Mesothelial cell of epicardium (in vitro differentiated cells): ENCODE results near the gene GPRIN3. TPM values are rescaled to one million over a fixed set of nuclear protein-coding genes. Genes with fewer than 3 reads are reported as not detected.

Experiments
- DNase-seq, 2 experiments: peaks; one replicate each; pipeline ENCODE4 v3.0.0; 2021; ENCODE audit warnings: low spot score in 2 of 2; ENCODE audit not compliant: unreplicated experiment in 2 of 2
- H3K27ac Mint-ChIP-seq: 2 replicates; pipeline ENCODE4 v1.8.0; 2021; ENCODE audit warnings: mixed read lengths
- H3K27me3 Mint-ChIP-seq: 2 replicates; pipeline ENCODE4 v1.8.0; 2021; ENCODE audit warnings: low read depth, mixed read lengths
- H3K36me3 Mint-ChIP-seq: 2 replicates; pipeline ENCODE4 v1.8.0; 2021; ENCODE audit warnings: mixed read lengths
- H3K4me1 Mint-ChIP-seq: 2 replicates; pipeline ENCODE4 v1.8.0; 2021; ENCODE audit warnings: mixed read lengths
- H3K4me3 Mint-ChIP-seq: 2 replicates; pipeline ENCODE4 v1.8.0; 2021; ENCODE audit warnings: mild to moderate bottlenecking, moderate library complexity, mixed read lengths
- H3K9me3 Mint-ChIP-seq: 2 replicates; pipeline ENCODE4 v1.8.0; 2021; ENCODE audit warnings: mixed read lengths
- CTCF ChIP-seq: fragments of 200-600 bp; sonication (generic); IDR thresholded peaks from one replicate; pipeline ENCODE4 v1.5.0; 2021; ENCODE audit warnings: antibody characterized with exemption; ENCODE audit not compliant: unreplicated experiment
- total RNA-seq: library from RNA; stranded (reverse); gene quantifications from 3 replicates; pipeline ENCODE4 v1.2.1, GENCODE V29; 2021

GPRIN3 gene
- total RNA-seq, 1 donor from 2014 or later = 1.5 TPM

GRCh38 chr4:89196056-89196674 is 111.4 kb downstream of the GPRIN3 start:
- no peaks in the 10 kb centered on the region for H3K36me3 Mint-ChIP-seq
- no peaks in the 10 kb centered on the region for H3K27me3 Mint-ChIP-seq
- H3K4me3 Mint-ChIP-seq = no peak overlapping the region
- H3K4me1 Mint-ChIP-seq = peaks cover 15% of the 10 kb centered on the region
- H3K27ac Mint-ChIP-seq = no peak overlapping the region
- H3K9me3 Mint-ChIP-seq = no peaks in the 10 kb centered on the region
- TF ChIP-seq CTCF = no peak
- DNase-seq = no peak

- no peak for DNase-seq
- H3K27ac Mint-ChIP-seq = no peak overlapping the region
- peaks cover 8% of the 10 kb centered on the region for H3K27me3 Mint-ChIP-seq
- peaks cover 15% of the 10 kb centered on the region for H3K4me1 Mint-ChIP-seq
- no peak for TF ChIP-seq CTCF
- H3K36me3 Mint-ChIP-seq = no peaks in the 10 kb centered on the region
- H3K4me3 Mint-ChIP-seq = no peak overlapping the region
- H3K9me3 Mint-ChIP-seq = peaks cover 16% of the 10 kb centered on the region
Observed at GRCh38 chr4:89193843-89194242, 113.8 kb downstream of the GPRIN3 start.

Other genes with a start within 250 kb of the GPRIN3 start
- 10.7 to 11.5 TPM (median 10.8 TPM) in 3 replicates for gene TIGD2, start 196.3 kb downstream of the GPRIN3 start, total RNA-seq